Measurements from ENCODE around the gene ARL14EP.

DNA sequence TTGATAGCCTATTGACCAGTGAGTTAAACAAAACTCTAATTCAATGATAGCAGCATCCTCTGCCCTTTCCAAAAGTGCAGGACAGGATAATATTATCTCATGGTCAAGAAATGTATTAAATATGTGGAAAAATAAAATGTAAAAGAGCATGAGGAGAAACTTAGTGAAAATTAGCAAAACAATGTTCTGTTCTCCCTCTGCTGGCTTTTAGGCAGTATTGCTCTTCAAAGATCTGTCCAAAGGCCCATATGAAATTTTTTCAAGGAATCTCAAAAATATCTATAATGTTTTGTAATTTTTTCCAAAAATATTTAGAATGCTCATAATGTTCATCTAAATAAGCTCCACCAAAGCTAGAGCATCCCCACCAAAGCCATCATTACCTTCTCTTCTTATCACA, 8.3 kb upstream of the ARL14EP start:
- no peak for TF ChIP-seq FOXM1 (IDR thresholded peaks at IDR 0.05; ENCODE audit: borderline replicate concordance)
- TF ChIP-seq ARNT (IDR thresholded peaks at IDR 0.05), result no peak
- no peak for TF ChIP-seq LEF1 (IDR thresholded peaks at IDR 0.05; ENCODE audit: borderline replicate concordance)
- no peak for TF ChIP-seq SP1 (IDR thresholded peaks at IDR 0.05)
- no peak for TF ChIP-seq FOXA1 (IDR thresholded peaks at IDR 0.05)
- no peak for TF ChIP-seq TARDBP (IDR thresholded peaks at IDR 0.05)

Data from HEK293T (cell line).